GM06990 (cell line): ENCODE results near the gene MTG1.
A peak's percentile ranks its signal among the peaks of the same experiment; 100 is the strongest.

ENCODE experiments used
- DNase-seq: peaks from one replicate; pipeline ENCODE4 v3.0.0-alpha.2; 2011; ENCODE audit not compliant: insufficient read length; ENCODE audit errors: extremely low read depth
- H3K27me3 ChIP-seq: replicated peaks from 2 replicates; pipeline ENCODE4 v1.6.0; 2011; ENCODE audit warnings: low read length; ENCODE audit not compliant: control insufficient read depth, insufficient read depth
- H3K36me3 ChIP-seq: 2 replicates; pipeline ENCODE4 v1.5.1; 2011; ENCODE audit warnings: low read length; ENCODE audit not compliant: control insufficient read depth, insufficient read depth
- H3K4me3 ChIP-seq: replicated peaks from 2 replicates; pipeline ENCODE4 v1.5.1; 2011; ENCODE audit warnings: low read depth, mild to moderate bottlenecking, control low read depth, low read length
- TF ChIP-seq, protein P1 (sequence below): IDR thresholded peaks from 2 replicates; pipeline ENCODE4 v1.5.1; 2011; ENCODE audit warnings: low read length, control low read depth, mild to moderate bottlenecking, inconsistent platforms; ENCODE audit not compliant: insufficient read depth, poor library complexity, severe bottlenecking

The MTG1 gene

DNA sequence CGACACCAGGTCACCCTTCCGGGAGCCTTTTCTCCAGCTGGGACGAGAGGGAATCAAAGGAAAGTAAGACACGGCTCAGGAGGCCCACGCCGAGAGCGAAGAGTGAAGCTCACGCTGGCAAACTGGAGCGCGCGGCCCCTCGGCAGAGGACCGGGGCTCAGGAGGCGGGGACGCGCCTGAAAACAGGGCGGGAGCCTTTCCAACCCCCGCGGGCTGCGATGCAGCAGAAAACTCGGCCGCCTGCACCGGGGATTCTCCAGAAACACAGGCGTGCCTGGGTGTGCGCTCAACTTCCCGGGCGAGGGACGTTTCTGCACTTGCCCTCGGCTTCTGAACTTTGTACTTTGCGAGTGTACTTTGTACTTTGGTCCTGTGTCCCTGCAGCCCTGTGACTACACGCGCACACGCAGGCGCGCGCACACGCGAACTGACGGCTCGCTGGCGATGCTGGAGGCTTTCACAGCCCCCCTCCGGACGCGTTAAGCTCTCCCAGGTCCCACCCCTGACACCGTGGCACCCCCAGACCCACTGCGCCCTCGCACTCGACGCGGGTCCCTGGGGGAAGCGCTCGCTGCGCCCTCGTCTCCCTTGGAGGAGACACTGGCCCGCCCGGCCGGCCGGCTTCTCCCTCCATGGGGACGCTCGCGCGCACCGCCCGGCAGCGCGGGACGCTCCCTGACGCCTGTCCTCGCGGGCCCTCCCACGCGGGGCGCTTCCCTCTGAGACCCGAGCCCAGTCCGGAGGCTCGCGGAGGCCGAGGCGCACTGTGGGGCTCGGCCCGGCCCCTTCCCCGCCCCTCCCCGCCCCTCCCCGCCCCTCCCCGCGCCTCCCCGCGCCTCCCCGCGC lies 15.5 kb upstream of the MTG1 start:
- TF ChIP-seq, protein P1, sequence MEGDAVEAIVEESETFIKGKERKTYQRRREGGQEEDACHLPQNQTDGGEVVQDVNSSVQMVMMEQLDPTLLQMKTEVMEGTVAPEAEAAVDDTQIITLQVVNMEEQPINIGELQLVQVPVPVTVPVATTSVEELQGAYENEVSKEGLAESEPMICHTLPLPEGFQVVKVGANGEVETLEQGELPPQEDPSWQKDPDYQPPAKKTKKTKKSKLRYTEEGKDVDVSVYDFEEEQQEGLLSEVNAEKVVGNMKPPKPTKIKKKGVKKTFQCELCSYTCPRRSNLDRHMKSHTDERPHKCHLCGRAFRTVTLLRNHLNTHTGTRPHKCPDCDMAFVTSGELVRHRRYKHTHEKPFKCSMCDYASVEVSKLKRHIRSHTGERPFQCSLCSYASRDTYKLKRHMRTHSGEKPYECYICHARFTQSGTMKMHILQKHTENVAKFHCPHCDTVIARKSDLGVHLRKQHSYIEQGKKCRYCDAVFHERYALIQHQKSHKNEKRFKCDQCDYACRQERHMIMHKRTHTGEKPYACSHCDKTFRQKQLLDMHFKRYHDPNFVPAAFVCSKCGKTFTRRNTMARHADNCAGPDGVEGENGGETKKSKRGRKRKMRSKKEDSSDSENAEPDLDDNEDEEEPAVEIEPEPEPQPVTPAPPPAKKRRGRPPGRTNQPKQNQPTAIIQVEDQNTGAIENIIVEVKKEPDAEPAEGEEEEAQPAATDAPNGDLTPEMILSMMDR = no peak
- Histone ChIP-seq H3K27me3 (no peaks in the 10 kb centered on the region), H3K4me3 (peak overlapping the region; percentile 82), H3K36me3 (peaks cover 2% of the 10 kb centered on the region)
- peak; percentile 78 for DNase-seq

DNA sequence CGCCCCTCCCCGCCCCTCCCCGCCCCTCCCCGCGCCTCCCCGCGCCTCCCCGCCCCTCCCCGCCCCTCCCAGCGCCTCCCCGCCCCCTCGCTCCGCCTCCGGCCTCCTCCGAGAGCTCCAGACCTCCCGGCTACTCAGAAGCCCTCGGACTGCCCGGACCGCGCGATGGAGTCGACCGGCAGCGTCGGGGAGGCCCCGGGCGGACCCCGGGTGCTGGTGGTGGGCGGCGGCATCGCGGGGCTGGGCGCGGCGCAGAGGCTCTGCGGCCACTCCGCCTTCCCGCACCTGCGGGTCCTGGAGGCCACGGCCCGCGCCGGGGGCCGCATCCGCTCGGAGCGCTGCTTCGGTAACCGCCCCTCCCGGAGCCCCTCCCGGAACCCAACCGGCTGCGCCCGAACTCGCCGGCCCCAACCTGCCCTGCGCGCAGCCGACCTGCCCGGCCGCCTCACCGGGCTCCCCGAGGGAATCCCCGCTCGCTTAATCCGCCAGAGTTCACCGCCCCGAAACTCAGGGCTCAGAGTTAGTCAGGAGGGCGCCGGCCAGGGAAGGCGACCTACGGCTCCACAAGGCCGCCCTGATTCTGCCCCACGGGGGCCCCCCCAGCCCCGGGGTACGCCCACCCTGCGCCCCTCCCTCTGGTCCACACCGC lies 14.7 kb upstream of the MTG1 start, which contains the start of gene PAOX:
TSS of gene PAOX (plus strand) at position 111 of the 649 bp plus-strand sequence. CDS start at position 166, 55 bp downstream.
- peak; percentile 80 for DNase-seq
- peaks cover 3% of the 10 kb centered on the region for H3K36me3 ChIP-seq
- no peaks in the 10 kb centered on the region for H3K27me3 ChIP-seq
- H3K4me3 ChIP-seq = peak within 1 kb of the TSS; percentile 82
- TF ChIP-seq, protein P1 = no peak

DNA sequence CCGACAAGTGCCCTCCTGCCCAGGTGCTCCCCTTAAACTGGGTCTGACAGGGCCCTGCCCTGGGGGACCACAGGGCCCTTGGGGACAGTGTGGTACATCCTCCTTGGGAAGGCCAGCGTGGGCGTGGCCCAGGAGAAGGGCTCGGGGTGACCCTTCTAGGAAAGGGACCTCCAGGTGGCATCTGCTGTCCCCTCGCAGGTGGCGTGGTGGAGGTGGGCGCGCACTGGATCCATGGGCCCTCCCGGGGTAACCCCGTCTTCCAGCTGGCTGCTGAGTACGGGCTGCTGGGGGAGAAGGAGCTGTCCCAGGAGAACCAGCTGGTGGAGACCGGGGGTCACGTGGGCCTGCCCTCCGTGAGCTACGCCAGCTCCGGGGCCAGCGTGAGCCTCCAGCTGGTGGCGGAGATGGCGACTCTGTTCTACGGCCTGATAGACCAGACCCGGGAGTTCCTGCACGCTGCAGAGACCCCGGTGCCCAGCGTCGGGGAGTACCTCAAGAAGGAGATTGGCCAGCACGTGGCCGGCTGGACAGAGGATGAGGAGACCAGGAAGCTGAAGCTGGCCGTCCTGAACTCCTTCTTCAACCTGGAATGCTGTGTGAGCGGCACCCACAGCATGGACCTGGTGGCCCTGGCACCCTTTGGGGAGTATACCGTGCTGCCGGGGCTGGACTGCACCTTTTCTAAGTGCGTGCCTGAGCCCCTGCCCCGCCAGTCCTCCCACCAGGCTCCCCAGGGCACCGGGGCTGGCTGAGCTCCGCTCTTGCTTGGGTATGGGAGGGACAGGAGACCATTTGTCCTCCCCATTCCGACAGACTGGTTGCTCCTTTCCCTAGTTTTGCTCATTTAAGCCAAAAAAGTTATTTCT lies 13.9 kb upstream of the MTG1 start:
- DNase-seq = no peak
- no peaks in the 10 kb centered on the region for H3K27me3 ChIP-seq
- H3K36me3 ChIP-seq = peaks cover 3% of the 10 kb centered on the region
- H3K4me3 ChIP-seq = peak overlapping the region; percentile 75
- TF ChIP-seq, protein P1 = no peak

DNA sequence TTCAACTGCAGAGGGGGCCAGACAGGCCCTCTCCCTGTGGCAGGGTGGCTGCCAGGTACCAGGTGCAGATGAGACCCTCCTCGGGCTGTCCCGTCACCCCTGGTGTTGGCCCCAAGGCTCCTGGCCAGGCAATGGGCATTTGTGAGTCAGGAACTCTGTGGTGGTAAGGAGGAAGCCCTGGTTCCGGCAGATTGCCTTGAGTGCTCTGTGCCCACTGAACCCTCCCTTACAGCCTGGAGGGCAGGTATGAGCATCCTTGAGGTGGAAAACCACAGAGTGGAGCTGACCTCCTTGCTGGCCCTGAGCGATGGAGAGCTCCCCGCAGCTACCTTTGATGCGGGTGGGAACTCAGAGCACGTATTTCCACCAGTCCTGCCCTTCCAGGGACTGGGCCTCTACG lies 12.9 kb upstream of the MTG1 start:
- no peak for DNase-seq
- no peak overlapping the region for H3K4me3 ChIP-seq
- peaks cover 3% of the 10 kb centered on the region for H3K36me3 ChIP-seq
- no peaks in the 10 kb centered on the region for H3K27me3 ChIP-seq
- TF ChIP-seq, protein P1 = no peak

DNA sequence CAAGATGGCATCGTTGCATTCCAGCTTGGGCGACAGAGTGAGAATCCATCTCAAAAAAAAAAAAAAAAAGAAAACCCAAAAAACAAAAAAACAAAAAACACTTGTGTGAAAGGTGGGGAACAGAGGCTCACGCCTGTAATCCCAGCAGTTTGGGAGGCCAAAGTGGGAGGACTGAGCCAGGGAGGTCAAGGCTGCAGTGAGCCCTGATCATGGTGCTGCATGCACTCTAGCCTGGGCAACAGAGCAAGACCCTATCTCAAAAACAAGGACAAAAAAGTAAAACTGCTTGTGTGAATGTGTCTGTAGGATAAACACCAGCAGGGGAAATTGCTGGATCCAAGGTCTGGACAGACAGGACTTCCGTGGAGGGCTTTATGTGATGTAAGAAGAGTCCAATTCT lies 10.4 kb upstream of the MTG1 start:
- Histone ChIP-seq H3K27me3 (no peaks in the 10 kb centered on the region), H3K4me3 (no peak overlapping the region), H3K36me3 (peaks cover 3% of the 10 kb centered on the region)
- TF ChIP-seq, protein P1 = no peak
- no peak for DNase-seq
